ENCODE results near the gene XPNPEP2.

The XPNPEP2 gene

DNA sequence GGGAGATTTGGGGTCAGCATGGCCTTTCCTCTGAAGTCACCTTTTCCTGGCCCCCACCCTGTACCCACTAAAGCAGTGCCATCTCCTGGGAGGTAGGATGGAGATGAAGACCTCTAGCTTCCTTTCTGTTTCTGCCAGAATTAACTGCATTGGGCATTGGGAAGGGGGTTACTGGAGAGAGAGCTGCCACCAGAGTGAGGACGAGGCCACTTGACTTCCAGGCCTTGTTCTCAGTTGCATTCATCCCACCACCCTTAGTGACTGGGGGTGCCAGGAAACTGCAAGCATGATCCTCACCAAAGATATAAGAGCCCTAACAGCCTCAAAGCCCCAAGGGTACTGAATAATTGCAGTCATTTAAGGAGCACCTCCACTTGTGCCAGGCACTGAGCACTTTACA lies 56.8 kb downstream of the XPNPEP2 start:
- TF ChIP-seq, protein P1, sequence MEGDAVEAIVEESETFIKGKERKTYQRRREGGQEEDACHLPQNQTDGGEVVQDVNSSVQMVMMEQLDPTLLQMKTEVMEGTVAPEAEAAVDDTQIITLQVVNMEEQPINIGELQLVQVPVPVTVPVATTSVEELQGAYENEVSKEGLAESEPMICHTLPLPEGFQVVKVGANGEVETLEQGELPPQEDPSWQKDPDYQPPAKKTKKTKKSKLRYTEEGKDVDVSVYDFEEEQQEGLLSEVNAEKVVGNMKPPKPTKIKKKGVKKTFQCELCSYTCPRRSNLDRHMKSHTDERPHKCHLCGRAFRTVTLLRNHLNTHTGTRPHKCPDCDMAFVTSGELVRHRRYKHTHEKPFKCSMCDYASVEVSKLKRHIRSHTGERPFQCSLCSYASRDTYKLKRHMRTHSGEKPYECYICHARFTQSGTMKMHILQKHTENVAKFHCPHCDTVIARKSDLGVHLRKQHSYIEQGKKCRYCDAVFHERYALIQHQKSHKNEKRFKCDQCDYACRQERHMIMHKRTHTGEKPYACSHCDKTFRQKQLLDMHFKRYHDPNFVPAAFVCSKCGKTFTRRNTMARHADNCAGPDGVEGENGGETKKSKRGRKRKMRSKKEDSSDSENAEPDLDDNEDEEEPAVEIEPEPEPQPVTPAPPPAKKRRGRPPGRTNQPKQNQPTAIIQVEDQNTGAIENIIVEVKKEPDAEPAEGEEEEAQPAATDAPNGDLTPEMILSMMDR (IDR thresholded peaks at IDR 0.05), result no peak

DNA sequence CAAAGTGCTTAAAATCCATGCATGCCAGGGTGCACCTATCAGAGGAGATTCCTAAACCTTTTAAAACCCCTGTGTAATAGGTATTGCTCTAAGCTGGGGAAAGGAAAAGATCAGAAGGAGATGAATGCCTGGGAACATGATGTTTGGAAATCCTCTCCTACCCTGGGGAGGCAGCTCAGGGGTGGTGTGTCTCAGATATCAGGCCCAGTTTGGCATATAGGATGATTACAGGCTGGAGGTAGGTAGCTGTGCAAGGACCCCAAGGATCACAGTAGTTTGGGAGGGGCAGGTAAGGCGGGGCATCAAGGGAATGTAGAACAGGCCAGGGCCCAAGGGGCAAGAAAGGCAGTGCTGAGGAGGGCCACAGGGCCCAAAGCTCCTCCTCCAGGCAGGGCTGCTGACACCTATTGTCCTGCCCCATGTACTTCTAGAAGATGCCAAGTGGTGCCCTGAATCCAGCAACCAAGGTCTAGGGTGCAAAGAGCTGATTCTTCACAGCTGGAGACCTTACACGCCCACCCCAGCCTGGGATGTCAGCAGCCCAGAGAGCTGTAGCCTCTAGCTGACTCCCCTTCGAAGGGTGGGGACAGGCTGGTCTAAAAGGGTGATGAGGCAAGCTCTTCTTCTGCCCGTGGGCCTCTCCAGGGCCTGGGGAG lies 58.6 kb downstream of the XPNPEP2 start:
- TF ChIP-seq, protein P1 (IDR thresholded peaks at IDR 0.05), result no peak

DNA sequence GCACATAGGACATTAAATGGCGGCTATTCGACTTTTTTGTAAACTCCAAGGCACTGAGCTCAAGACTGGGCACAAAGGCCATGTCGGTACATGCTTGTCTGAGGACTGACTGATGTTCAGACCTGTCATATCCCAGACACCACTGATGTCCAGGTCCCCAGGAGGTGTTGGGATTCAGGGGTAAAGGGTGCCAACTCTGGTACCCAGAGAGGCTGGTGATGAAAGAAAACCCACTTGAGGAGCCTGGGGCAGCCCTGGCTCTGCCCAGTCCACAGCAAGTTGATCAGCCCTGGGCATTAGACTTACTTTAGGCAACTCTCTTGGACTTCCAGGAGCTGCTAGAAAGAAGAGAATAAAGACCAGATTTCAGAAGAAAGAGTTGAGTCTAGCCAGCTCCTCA lies 59.7 kb downstream of the XPNPEP2 start:
- TF ChIP-seq, protein P1 (IDR thresholded peaks at IDR 0.05), result no peak

DNA sequence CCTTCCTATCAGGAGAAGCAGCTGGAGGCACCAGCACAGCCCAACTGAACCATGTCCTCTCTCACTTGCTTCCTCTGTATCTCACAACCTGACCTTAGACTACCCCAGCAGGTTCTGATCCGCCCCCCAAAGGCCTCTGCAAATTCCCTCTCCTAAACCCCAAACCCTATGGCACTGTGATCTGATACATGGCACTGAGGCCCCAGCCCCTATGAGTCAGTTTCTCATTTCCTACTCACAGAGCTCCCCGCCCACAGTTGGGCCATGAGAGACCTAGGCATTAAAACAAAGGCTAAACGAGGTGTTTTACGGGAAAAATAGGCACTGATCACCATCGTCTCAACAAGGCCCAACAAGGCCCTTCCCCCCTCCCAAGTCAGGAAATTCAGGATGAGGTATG lies 60.1 kb downstream of the XPNPEP2 start:
- TF ChIP-seq, protein P1 (IDR thresholded peaks at IDR 0.05), result no peak

DNA sequence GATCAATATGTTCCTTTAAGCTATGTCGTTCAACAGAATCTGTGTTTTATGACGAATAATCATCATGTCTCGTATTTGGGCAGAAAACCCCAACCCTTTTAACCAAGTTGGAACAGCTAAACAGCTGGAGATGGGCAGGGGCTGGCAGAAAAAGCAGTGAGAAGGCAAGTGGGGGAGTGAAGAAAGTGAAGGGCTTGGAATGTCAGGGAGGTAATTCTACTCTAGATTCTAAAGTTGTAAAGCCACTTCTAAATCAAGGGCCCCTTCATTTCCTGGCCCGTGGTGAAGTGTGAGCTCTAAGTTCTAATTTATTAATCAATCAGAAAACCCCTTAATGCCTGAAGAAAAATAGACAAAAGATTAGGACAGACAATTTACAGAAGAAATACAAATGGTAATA lies 61.4 kb downstream of the XPNPEP2 start:
- TF ChIP-seq, protein P1 (IDR thresholded peaks at IDR 0.05), result no peak

DNA sequence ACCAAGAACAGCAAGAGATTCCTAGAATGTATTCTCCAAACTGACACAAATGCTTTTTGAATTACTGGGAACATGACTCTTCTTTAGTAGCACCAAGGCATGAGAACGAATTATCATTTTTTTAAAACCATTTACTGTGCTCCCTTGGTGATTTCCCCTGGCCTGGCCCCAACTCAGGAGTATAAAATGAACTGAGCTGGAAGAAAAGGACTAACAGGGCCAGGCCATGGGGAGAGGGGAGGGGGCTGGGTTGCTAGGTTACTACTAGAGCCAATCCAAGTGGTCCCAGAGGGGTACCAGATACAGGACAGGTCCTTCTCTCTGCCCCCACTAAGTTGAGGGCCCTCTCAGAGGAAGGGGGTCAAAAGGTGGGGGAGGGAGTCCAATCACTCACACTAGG lies 64.1 kb downstream of the XPNPEP2 start:
- TF ChIP-seq, protein P1 (IDR thresholded peaks at IDR 0.05), result no peak

DNA sequence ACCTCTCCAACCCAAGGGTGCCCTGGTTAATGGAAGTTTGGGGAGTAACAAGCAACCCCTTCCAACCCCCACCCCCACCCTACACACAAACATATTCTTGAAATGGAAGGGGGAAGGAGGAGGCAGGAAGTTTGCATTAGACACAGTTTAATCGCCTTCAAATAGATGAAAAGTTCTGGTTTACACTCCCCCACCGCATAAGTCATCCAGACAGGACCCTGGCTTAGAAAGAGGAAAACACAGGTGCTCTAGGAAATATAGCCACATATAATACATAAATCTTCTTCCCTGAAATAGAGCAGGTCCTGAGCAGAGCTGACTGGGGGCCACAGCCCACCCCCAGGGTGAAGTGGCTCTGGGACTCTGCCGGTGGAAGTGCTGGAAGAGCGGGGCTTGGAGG lies 66.0 kb downstream of the XPNPEP2 start:
- TF ChIP-seq, protein P1 (IDR thresholded peaks at IDR 0.05), result no peak

Data from LNCAP (cell line).